OCI-LY7 (cell line): Measurements from ENCODE around the gene ATP12A. TPM values are rescaled to one million over a fixed set of nuclear protein-coding genes. Genes with fewer than 3 reads are reported as not detected.

ENCODE experiments used
- BruUV-seq: library from RNA; stranded (reverse); fragments of 400-500 nt; replicated peaks from 2 replicates; lab custom pipeline; 2021; lab: Mats Ljungman, UMichigan
- CTCF ChIA-PET: fragments of 300-600 bp; sonication (Branson Sonifier 250); formaldehyde crosslinking; loops from one replicate; lab custom pipeline; 2022; ENCODE audit warnings: antibody characterized with exemption; ENCODE audit not compliant: unreplicated experiment; lab: Charles Lee
- POLR2A ChIA-PET: fragments of 300-600 bp; sonication (Branson Sonifier 250); formaldehyde crosslinking; loops from one replicate; lab custom pipeline; 2022; ENCODE audit warnings: antibody characterized with exemption; lab: Charles Lee
- DNase-seq: peaks from one replicate; pipeline ENCODE4 v3.0.0-alpha.2; 2015; ENCODE audit warnings: low spot score
- H2AFZ ChIP-seq: fragments of 200-600 bp; sonication (generic), shearing (Covaris generic); 2 replicates; pipeline ENCODE4 v1.6.1; 2014; ENCODE audit warnings: mild to moderate bottlenecking, antibody characterized with exemption, low read length, moderate library complexity
- H3K27ac ChIP-seq: fragments of 200-600 bp; sonication (generic); 2 replicates; pipeline ENCODE4 v1.5.1; 2014; ENCODE audit warnings: mixed run types, low read depth, mild to moderate bottlenecking, moderate library complexity, low read length, inconsistent platforms; ENCODE audit not compliant: poor library complexity, severe bottlenecking
- H3K36me3 ChIP-seq: fragments of 200-600 bp; sonication (generic); 2 replicates; pipeline ENCODE4 v1.6.1; 2014; ENCODE audit warnings: mild to moderate bottlenecking, antibody characterized with exemption, low read length, moderate library complexity, mixed read lengths; ENCODE audit not compliant: insufficient read depth
- H3K4me1 ChIP-seq: fragments of 200-600 bp; sonication (generic); 2 replicates; pipeline ENCODE4 v1.5.1; 2014; ENCODE audit warnings: mild to moderate bottlenecking, low read length; ENCODE audit not compliant: insufficient read depth, poor library complexity, severe bottlenecking
- H3K4me2 ChIP-seq: fragments of 200-600 bp; sonication (generic); 2 replicates; pipeline ENCODE4 v1.6.1; 2014; ENCODE audit warnings: mild to moderate bottlenecking, low read length
- H3K4me3 ChIP-seq: fragments of 200-600 bp; sonication (generic); 2 replicates; pipeline ENCODE4 v1.5.1; 2014; ENCODE audit warnings: mild to moderate bottlenecking, low read depth, low read length; ENCODE audit not compliant: poor library complexity, severe bottlenecking
- H3K79me2 ChIP-seq: fragments of 200-600 bp; sonication (generic); 2 replicates; pipeline ENCODE4 v1.6.1; 2016; ENCODE audit warnings: low read depth, mild to moderate bottlenecking, low read length, moderate library complexity, mixed read lengths; ENCODE audit not compliant: insufficient read depth
- H3K9me2 ChIP-seq: fragments of 200-600 bp; sonication (generic); 2 replicates; pipeline ENCODE4 v1.6.1; 2016; ENCODE audit warnings: mild to moderate bottlenecking, low read length, mixed read lengths; ENCODE audit not compliant: insufficient read depth
- H3K9me3 ChIP-seq: fragments of 200-600 bp; sonication (generic); 2 replicates; pipeline ENCODE4 v1.6.1; 2014; ENCODE audit warnings: mild to moderate bottlenecking, mixed run types, low read length, mixed read lengths
- H4K20me1 ChIP-seq: fragments of 200-600 bp; sonication (generic); 2 replicates; pipeline ENCODE4 v1.6.1; 2014; ENCODE audit warnings: mild to moderate bottlenecking, antibody characterized with exemption, low read length, moderate library complexity, mixed read lengths; ENCODE audit not compliant: insufficient read depth
- EZH2phosphoT487 ChIP-seq: fragments of 200-600 bp; sonication (generic); IDR thresholded peaks from 2 replicates; pipeline ENCODE4 v1.6.1; 2018; ENCODE audit warnings: low read depth, borderline replicate concordance, mild to moderate bottlenecking, mixed run types, antibody characterized with exemption, low read length, moderate library complexity, mixed read lengths
- intact Hi-C: fragments of 100-400 bp; cut with micrococcal nuclease; formaldehyde crosslinking; loops from one replicate; pipeline ENCODE4 v1.10.0; 2022; ENCODE audit not compliant: unreplicated experiment
- total RNA-seq, 2 experiments: library from RNA; depleted of rRNA in 1 of 2; stranded (reverse); fragments of >200 nt in 1 of 2; shearing (Covaris generic) in 1 of 2; gene quantifications; 2 replicates each; pipeline ENCODE4 v1.2.3, GENCODE V29; 2014 to 2022
- TF ChIP-seq, protein P1 (sequence below): fragments of 200-600 bp; sonication (generic); conservative IDR thresholded peaks from 2 replicates; pipeline ENCODE4 v1.5.1; 2014; ENCODE audit warnings: mild to moderate bottlenecking, antibody characterized with exemption, low read length, moderate library complexity, mixed read lengths

Gene ATP12A
- total RNA-seq, 2 experiments from 2014 or later = not detected

DNA sequence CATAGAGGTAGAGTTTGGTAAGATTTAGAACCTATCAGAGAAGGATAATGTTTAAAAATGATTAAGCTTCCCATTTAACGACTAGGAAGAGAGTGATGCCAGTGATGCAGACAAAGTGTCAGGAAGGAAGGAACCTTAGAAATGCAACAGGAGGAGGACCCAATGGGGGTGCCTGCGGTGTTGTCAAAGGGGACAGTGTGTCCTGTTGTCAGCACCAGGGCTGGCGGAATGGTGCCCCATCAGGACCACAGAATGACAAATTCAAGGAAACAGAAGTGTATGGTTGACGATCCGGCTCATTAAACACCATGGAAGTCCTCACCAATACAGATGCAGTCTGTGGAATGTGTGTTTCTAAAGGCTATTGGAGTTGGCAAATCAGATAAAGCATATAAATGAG, 19.3 kb downstream of the ATP12A start:
- Histone ChIP-seq H3K9me2 (no peaks in the 10 kb centered on the region), H3K36me3 (no peaks in the 10 kb centered on the region), H3K9me3 (no peaks in the 10 kb centered on the region), H3K4me2 (no peak overlapping the region), H3K79me2 (no peaks in the 10 kb centered on the region), H3K27ac (no peak overlapping the region), H3K4me3 (no peak overlapping the region), H3K4me1 (no peaks in the 10 kb centered on the region), H2AFZ (no peak overlapping the region), H4K20me1 (no peaks in the 10 kb centered on the region)
- POLR2A ChIA-PET = interaction anchor here (0.6 kb wide), 1 partner anchor 83 kb away, joined by 3 read pairs; no protein-coding TSS in a partner anchor
- intact Hi-C loops = no loop called here
- no TSS peak for BruUV-seq
- TF ChIP-seq EZH2phosphoT487 = no peak
- TF ChIP-seq, protein P1, sequence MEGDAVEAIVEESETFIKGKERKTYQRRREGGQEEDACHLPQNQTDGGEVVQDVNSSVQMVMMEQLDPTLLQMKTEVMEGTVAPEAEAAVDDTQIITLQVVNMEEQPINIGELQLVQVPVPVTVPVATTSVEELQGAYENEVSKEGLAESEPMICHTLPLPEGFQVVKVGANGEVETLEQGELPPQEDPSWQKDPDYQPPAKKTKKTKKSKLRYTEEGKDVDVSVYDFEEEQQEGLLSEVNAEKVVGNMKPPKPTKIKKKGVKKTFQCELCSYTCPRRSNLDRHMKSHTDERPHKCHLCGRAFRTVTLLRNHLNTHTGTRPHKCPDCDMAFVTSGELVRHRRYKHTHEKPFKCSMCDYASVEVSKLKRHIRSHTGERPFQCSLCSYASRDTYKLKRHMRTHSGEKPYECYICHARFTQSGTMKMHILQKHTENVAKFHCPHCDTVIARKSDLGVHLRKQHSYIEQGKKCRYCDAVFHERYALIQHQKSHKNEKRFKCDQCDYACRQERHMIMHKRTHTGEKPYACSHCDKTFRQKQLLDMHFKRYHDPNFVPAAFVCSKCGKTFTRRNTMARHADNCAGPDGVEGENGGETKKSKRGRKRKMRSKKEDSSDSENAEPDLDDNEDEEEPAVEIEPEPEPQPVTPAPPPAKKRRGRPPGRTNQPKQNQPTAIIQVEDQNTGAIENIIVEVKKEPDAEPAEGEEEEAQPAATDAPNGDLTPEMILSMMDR = no peak
- CTCF ChIA-PET = no interaction called here
- no peak for DNase-seq

DNA sequence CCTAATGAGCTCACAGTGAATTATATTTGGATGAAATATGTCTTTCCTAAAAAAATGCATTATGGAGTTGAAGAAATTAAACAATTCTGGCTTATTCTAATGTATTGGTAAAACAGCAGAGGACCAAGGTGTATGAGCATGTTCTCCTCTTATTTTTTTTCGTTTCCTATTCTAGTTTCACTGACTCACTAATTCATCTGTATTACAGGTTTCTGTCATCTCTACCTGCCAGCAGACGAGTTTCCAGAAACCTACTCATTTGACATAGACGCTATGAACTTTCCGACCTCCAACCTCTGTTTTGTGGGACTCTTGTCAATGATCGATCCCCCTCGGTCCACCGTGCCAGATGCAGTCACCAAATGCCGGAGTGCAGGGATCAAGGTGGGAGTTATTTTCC, 20.3 kb downstream of the ATP12A start:
- H3K27ac ChIP-seq = no peak overlapping the region
- no peaks in the 10 kb centered on the region for H3K36me3 ChIP-seq
- no peaks in the 10 kb centered on the region for H3K4me1 ChIP-seq
- BruUV-seq = no TSS peak
- no peaks in the 10 kb centered on the region for H3K9me3 ChIP-seq
- POLR2A ChIA-PET = interaction anchor here (0.6 kb wide), 1 partner anchor 27 kb away, joined by 4 read pairs; no protein-coding TSS in a partner anchor
- CTCF ChIA-PET = no interaction called here
- H3K4me2 ChIP-seq = no peak overlapping the region
- intact Hi-C loops = no loop called here
- H3K79me2 ChIP-seq = no peaks in the 10 kb centered on the region
- no peaks in the 10 kb centered on the region for H4K20me1 ChIP-seq
- TF ChIP-seq EZH2phosphoT487 = no peak
- TF ChIP-seq, protein P1 = no peak
- H3K9me2 ChIP-seq = no peaks in the 10 kb centered on the region
- H3K4me3 ChIP-seq = no peak overlapping the region
- DNase-seq = no peak
- no peak overlapping the region for H2AFZ ChIP-seq

DNA sequence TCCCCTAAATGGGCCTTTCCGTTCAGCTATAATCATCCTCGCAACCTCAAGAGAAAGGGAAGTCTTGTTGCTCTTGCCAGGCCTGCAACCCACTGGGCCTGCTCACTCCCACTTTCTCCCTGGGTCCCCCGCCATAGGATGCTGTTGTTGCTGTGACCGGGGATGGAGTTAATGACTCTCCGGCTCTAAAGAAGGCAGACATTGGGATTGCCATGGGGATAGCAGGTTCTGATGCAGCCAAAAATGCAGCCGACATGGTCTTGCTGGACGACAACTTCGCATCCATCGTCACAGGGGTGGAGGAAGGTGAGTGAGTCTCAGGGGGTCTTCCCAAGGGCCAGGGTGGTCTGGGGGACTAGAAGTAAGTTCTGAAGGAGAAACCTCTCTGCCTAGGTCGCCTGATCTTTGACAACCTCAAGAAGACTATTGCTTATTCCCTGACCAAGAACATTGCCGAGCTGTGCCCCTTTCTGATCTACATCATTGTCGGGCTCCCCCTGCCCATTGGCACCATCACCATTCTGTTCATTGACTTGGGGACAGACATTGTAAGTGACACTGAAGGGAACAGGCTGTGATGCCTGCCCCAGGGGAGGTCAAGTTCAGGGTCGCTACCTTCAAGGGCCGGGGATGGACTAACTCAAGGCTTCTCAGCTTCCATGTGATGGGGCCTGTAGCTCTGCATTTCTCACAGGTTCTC, 26.8 kb downstream of the ATP12A start:
- no peak overlapping the region for H2AFZ ChIP-seq
- no peak overlapping the region for H3K4me2 ChIP-seq
- intact Hi-C loops = no loop called here
- H3K27ac ChIP-seq = no peak overlapping the region
- H3K9me2 ChIP-seq = no peaks in the 10 kb centered on the region
- H3K79me2 ChIP-seq = no peaks in the 10 kb centered on the region
- POLR2A ChIA-PET = no interaction called here
- CTCF ChIA-PET = no interaction called here
- no peaks in the 10 kb centered on the region for H3K9me3 ChIP-seq
- no peaks in the 10 kb centered on the region for H4K20me1 ChIP-seq
- no TSS peak for BruUV-seq
- no peaks in the 10 kb centered on the region for H3K36me3 ChIP-seq
- no peaks in the 10 kb centered on the region for H3K4me1 ChIP-seq
- no peak overlapping the region for H3K4me3 ChIP-seq
- TF ChIP-seq, protein P1 = no peak
- no peak for TF ChIP-seq EZH2phosphoT487
- DNase-seq = no peak
